GM10847 (cell line): ENCODE measurements around the gene KIF26A.

Experiments
- POLR2A ChIP-seq: IDR thresholded peaks from 2 replicates; pipeline ENCODE4 v1.6.1; 2011; ENCODE audit not compliant: insufficient read length; ENCODE audit errors: extremely low read depth

Gene KIF26A

GRCh38 chr14:104163541-104163940, 25.2 kb downstream of the KIF26A start:
- TF ChIP-seq POLR2A: no peak

- no peak for TF ChIP-seq POLR2A
Measured at GRCh38 chr14:104164041-104164440, 25.7 kb downstream of the KIF26A start.

- no peak for TF ChIP-seq POLR2A
Measured at GRCh38 chr14:104164512-104164911, 26.1 kb downstream of the KIF26A start.

DNA sequence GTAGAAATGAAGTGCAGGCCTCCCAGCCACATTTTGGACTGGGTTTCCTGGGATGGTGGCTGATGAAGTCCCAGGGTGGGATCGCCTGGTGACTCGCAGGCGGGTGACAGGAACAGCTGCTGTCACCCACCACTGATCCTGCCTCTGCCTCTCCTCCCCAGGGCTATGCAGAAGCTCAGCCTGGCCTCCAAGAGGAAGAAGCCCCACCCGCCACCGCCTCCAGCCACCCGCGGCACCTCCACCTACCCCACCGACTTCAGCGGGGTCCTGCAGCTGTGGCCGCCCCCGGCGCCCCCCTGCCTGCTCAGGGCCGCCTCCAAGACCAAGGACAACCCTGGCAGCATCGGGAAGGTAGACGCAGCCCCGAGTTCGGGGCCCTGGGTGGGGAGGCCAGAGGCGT, 28.3 kb downstream of the KIF26A start:
- no peak for TF ChIP-seq POLR2A

GRCh38 chr14:104168603-104169002, 30.2 kb downstream of the KIF26A start:
- no peak for TF ChIP-seq POLR2A

GRCh38 chr14:104169005-104169698, 30.8 kb downstream of the KIF26A start:
- TF ChIP-seq POLR2A: no peak

DNA sequence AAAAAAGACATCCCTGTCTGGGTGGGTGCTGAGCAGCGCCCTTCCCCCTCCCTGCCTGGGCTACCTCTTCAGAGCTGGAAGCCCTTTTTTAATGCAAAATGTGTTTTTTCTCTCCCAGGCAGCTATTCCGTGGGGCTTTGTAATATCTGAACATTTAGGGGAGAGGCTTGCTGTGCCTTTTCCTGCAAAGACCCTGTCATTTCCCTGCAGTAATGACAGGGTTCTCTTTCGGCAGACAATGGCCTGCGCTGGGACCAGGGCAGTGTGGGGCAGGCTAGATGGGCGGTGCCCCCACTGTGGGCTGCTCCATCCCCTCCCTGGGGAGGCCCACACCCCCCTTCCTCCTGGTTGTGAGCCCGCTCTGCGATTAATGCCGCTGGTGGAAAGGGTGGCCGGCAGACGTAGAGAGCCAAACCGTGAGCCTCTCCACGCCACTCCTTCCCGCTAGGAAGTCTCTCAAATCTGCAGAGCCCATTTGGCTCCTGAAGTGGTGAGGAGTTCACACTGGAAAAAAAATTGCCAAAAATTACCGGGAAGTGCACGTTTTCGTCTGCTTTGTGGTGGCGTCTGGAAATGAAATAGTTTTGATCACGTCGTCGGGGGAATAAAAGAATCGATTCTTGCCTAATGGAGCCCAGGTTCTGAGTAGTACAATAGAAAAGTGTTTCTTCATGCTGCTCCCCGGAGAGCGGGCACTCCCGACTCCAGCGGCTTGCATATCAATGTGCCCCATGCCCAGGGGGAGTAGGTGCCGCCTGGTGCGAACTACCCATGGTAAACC, 31.5 kb downstream of the KIF26A start:
- no peak for TF ChIP-seq POLR2A

DNA sequence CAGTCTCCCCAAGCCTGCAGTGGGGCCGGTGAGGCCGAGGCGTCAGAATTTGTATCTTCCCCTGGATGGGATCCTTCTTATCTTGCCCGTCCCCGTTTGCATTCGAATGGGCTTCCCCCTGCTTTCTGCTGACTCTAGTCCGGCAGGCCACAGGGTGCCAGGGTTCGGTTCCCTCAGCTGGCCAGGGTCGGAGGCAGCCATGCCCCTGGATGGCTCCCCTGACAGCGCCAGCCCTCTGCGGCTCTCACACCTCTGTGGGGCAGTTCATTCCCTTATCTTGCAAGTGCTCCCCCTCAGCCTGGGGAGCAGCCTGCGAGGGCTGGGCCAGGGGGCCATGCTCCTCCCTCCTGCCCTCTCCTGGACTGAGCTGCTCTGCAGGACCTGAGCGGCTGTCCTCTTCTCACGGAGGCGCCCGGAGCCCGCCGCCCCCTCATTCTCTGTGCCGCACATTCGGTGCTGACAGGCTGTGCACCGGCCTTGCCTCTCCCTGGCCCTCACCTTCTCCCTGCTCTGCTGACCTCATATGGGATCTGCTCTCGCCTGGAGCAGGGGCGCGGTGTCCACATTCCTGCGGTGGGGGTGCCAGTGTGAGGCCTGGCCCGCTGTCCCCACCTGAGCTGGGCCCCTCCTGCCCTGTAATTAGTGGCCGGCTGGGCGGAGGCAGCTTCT, 32.8 kb downstream of the KIF26A start:
- no peak for TF ChIP-seq POLR2A

DNA sequence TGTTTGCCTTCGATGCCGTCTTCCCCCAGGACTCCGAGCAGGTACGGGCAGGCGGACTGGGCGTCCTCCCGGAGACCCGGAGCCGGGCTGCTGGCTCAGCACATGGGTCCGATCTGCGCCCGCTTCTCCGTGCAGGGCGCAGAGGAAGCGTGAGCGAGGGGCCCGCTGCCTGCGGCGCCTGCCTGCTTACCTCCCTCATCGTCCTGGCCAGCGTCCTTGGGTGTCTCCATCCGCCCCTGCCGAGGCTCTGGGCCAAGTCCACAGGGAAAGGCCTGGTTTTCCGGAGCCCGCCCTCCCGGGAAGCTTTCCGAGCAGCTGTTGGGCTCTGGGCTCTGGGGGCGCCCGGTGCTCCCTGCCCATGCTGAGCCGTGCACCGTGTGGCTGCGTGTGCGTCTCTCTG, 33.5 kb downstream of the KIF26A start:
- TF ChIP-seq POLR2A: no peak

- no peak for TF ChIP-seq POLR2A
Measured at GRCh38 chr14:104172349-104172748, 34.0 kb downstream of the KIF26A start.

- no peak for TF ChIP-seq POLR2A
Measured at GRCh38 chr14:104172880-104173279, 34.5 kb downstream of the KIF26A start.

DNA sequence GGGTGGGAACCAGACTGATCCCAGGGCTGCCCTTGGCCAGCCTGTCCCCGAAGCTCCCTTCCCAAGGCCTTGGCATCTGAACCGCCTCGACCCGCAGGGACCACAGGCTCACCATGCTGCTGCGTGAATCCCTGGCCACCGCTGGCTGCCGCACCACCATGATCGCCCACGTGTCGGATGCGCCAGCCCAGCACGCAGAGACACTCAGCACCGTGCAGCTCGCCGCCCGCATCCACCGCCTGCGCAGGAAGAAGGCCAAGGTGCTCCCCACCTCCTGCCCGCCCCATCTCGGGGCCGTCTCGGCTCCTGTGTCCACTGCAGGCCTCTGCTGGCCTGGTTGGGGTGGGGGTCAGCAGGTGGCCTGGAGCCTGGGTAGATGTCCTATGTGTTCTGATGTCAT, 35.7 kb downstream of the KIF26A start:
- no peak for TF ChIP-seq POLR2A

DNA sequence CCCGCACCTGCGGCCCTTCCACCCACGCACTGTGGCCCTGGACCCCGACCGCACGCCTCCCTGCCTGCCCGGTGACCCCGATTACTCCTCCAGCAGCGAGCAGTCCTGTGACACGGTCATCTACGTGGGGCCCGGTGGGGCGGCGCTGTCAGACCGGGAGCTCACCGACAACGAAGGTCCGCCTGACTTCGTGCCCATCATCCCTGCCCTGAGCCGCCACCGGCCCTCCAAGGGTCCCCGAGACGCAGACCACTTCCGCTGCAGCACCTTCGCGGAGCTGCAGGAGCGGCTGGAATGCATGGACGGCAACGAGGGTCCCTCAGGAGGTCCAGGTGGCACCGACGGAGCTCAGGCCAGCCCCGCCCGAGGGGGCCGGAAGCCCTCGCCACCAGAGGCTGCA, 36.7 kb downstream of the KIF26A start:
- TF ChIP-seq POLR2A: no peak

- no peak for TF ChIP-seq POLR2A
Measured at GRCh38 chr14:104175811-104176210, 37.4 kb downstream of the KIF26A start.

- no peak for TF ChIP-seq POLR2A
Measured at GRCh38 chr14:104176611-104177010, 38.2 kb downstream of the KIF26A start.

GRCh38 chr14:104177411-104177810, 39.0 kb downstream of the KIF26A start:
- TF ChIP-seq POLR2A: no peak
